Measurements from ENCODE around the gene COL23A1.

DNA sequence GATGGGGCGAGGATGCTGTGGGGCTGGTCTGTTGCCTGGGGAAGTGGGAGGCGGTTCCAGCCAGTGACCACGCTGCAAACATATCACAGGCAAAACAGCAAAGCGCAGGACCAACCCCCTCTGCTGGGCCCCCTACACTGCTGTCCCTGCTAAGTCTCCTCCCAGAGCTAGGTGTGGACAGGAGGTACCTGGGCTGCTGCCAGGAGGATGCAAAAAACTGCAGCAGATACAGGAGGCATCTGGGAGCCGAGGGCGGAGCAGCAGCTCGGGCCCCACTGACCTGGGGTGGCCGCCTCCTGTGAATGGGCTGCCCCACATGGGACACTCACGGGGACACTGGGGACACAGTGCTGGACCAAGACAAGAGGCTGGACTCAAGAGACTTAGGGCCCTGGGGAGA is 309.6 kb downstream of the COL23A1 start:
- TF ChIP-seq, protein P1, sequence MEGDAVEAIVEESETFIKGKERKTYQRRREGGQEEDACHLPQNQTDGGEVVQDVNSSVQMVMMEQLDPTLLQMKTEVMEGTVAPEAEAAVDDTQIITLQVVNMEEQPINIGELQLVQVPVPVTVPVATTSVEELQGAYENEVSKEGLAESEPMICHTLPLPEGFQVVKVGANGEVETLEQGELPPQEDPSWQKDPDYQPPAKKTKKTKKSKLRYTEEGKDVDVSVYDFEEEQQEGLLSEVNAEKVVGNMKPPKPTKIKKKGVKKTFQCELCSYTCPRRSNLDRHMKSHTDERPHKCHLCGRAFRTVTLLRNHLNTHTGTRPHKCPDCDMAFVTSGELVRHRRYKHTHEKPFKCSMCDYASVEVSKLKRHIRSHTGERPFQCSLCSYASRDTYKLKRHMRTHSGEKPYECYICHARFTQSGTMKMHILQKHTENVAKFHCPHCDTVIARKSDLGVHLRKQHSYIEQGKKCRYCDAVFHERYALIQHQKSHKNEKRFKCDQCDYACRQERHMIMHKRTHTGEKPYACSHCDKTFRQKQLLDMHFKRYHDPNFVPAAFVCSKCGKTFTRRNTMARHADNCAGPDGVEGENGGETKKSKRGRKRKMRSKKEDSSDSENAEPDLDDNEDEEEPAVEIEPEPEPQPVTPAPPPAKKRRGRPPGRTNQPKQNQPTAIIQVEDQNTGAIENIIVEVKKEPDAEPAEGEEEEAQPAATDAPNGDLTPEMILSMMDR (IDR thresholded peaks at IDR 0.05) = no peak
- no peak for TF ChIP-seq EZH2 (IDR thresholded peaks at IDR 0.05; ENCODE audit: borderline replicate concordance, insufficient read depth, low read depth, low read length, poor library complexity, severe bottlenecking)

All from B cell (primary cell).